GM21390 (cell line): ENCODE results near the gene SATB1.

Experiments
- ATAC-seq: cut with Tn5 transposase; IDR thresholded peaks from one replicate; pipeline ENCODE4 v1.9.1; 2021; ENCODE audit not compliant: unreplicated experiment

The SATB1 gene

DNA sequence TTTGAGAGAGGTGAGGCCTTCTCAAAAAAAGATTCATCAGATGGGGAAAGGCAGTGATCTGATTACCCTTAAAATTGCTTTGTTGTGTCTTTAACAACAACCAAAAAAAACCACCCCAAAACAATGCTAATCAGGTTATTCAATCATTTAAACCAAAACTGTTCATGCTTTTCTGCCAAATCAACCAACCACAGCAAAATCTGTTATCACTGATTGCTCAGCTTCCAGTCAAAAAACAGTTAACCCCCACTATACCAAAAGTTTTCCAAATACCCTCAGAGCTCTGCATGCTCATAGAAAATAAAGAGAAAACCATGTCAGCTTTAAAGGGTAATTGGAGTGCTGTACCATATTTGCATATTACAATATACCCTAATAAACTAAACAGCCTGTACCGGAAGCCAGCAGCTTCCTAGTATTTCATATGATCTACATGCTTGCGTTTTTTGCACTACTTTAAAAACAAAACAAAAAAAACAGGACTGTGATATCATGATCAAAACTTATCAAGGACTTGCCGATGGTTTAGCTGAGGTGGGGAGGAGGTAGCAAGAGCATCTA, 22.8 kb downstream of the SATB1 start:
- no peak for ATAC-seq

DNA sequence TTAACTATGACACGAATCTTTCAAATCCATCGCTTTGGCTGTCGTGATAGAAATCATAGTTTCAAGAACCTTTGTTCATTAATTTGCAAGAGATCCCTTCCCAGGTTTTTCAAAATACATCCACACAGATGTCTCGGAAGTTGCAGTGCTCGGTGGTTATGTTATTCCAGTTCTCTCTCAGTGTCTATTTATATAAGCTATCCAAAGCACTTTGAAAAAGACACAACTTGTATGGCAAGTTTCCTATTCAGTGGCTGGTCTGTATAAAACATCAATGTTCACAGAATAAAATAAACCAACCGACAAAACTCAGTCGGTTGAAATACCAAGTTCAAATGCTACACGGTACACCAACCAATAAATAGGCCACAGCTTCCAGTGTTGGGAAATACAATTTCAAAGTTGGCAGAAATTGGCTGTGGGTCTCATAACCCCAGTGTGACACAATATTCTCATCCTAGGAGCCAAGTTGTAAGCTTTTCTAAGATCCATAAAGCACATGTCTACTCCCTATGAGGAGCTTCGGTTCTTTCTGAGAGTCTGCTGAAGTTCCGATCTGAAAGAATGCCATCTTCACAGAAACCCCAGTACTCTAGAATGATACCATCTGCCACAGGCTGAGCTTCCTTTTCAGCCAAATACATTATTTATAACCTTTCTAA, 23.7 kb downstream of the SATB1 start:
- ATAC-seq = no peak

DNA sequence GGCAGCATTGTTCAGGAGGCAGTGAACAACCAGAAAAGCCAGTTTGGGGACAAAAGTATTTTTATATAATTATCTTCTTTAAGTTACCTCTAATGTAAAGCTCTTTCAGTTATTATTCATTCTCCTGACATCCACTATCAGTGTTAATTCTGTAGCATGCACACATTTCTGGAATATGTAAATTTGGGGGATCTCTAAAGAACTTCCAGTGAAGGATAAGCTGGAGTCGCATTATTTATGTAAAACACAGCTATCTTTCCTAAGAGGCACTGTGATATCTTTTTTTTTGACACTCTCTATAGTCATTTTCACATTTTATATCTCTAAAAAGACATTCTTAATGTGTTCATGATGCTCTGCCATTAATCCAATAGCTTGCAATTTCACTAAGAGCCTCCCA, 26.7 kb downstream of the SATB1 start:
- no peak for ATAC-seq

DNA sequence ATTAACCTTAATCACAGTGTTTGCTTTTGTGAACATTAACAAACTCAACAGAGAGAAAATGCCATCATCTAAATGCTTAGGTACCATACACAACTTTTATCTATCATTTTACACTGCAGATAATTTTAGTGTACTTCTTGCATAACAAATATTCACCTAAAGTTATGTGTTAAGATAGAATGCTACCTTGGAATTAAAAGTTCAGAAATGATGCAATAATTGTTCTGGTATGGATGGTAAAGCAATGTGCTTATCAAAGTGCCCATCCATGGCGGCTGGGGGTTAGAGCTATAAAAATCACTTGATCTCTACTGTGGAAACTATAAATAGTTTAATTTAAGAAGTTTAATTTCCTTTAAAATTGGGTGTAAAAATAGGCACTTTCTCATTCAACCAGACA, 28.7 kb downstream of the SATB1 start:
- ATAC-seq = no peak

DNA sequence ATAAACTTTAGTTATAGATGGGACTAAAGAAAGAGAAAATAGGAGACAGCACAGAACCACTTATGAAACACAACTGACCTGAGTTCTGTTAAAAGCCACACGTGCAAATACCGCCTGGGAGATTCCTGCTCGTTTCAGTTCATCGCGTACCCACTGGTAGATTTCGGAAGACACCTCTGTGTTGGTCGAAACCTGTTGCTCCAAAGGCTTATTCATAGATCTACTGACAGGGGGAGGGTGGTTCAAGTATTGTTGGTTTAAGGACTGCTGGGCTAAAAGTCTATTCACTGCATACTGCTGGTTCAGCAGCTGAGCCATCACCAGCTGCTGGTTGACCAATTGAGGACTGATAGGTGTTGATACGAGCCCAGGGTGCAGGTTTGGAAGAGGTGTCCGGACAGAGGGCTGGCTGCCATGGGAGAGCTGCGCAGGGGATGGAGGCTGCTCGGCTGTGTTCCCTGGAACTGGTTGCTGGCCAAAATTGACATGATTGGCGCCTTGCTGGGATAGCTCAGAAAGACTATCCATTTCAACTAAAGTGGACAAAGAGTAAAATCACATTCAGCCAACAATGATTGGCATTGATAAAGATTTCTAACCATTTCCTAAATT, 30.6 kb downstream of the SATB1 start:
- ATAC-seq = no peak

DNA sequence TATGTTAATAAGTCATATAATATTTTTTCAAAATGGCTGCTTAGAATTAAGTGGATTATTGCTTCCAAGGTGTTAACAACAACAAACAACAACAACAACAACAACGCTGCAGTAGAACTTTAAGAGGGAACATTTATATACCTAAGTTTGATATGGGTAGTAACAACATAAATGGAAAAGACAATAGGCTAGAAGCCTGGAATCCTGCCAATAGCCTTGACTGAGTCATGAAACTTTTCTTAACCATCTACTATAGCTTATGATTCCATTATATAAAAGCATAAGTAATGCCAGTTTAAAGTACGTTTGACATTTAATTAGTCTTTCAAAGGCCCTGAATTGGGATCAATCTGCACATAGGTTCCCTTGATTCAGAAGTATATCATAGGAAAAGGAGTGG, 31.2 kb downstream of the SATB1 start:
- no peak for ATAC-seq

DNA sequence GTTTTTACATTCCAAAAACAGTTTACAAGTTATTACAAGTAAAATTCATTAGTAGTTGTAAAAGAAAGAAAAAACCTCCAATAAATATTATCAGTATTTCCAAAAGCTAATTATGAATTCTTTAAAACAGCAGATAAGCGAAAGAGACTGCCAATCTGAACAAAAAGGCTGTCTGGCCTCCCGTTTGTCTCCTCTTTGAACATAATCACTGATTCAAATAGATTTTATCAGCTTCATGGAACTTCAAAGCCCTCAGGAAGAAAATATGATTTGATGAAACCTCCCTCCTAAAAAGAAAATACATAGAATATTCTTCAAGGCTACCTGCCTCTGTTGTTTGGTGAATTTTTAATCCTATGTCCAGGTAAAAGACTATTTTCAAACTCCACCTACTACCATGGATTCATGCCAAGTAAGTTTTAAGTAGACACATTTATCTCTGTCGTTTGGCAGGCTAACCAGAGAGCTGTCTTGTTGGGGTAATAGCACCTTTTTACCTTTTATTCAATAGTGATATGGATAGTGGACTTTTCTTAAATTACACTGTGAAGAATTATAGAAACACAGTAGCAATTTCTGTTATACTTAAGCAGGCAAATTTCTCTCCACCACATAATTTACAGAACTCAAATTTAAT, 35.0 kb downstream of the SATB1 start:
- ATAC-seq = no peak

DNA sequence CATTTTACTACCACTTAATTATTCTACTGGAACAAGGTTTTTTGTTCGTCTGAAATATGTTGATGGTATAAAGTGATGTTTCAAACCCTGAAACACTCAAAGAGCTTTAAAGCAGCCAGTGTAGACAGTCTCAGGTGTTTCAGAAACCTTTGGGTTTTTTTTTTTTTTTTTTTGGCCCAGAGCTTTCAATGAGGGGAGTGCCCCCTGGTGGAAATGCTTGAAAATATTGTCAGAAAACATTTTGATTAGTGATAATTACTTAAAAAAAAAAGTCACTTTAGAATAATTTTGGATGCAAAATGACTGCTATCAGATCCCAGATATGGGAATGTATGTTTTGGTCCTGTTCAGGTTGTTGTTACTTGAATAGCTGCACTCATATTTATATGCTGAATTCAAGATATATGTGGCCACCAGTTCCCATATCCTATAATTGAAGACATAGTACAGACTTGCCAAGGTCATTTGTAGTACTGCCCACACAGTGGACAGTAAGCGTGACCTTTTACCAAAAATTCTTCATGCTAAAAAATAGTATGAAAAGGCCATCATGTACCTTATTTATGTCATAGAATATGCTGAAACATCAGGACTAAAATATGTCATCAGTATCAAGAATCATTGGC, 35.9 kb downstream of the SATB1 start:
- no peak for ATAC-seq

DNA sequence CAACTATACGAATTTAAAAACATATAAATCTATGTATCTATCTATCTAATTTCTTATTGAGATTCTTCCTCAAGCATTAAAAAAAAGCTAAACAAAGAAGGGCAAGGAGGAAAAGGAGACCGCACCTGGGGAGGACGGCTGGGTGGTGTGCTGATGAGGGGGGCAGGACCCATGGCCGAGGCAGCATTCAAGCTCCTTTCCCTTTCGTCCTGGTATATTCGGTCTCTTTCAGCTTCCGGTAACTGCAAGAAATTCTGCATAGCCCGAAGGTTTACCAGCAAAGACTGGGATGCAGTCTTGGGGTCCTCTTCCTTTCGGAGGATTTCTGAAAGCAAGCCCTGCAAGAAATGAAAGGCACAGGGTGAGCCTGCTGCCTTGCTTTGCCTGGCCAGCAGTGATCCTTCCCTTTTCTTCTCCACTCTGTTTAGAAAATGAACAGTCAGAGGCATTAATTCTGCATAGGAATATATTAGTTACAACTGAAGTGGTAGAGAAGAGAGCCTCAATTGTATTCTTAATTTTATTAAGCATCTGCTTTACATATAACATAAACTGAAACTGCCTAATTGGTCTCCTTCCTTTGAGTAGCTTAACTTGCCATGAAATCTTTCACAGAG, 38.8 kb downstream of the SATB1 start:
- no peak for ATAC-seq

DNA sequence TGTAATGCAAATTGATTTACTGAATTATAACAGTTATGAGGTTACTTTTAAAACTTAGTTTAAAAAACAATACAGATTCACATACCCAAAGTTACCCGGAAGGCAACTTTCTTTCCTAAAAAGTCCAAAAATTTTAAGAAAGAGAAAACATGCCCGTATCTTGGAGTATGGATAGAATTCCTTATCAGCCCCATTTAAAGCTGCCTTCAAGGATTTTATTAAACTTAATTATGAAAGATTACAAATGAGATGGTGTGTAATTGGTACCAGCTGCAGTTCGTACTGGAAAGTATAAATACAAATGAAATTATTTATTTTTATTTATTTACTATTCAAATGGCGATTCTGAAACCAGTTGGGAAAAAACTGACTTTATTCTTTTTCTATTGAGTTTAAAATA, 39.4 kb downstream of the SATB1 start:
- no peak for ATAC-seq

DNA sequence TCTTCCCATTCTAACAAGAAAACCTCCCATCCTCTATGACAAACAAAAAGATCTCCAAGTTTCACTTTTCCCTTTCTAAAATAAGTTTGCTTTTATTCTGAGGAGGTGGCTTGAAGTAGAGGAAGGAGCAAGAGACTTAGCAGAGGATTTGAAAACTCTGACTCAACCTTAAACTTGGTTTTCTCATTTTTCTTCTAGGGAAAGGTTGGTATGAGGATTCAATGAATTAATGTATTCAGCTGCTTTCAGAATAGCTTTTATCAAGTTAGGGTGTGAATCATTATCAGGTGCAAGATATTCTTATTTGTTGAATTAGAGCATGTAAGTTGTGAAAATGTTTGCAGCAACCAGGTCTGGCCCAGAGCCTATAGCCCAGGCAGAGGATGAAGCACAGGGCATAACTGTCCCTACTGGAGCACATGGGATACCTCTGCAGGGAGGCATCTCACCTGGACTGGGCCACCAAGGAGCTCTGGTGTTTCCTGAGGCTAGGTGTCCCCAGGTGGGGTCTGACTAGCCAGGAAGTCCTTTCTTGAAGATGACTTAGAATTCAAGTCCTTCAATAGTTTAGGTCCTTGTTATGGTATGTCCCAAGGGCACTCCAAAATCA, 42.3 kb downstream of the SATB1 start:
- ATAC-seq = no peak

DNA sequence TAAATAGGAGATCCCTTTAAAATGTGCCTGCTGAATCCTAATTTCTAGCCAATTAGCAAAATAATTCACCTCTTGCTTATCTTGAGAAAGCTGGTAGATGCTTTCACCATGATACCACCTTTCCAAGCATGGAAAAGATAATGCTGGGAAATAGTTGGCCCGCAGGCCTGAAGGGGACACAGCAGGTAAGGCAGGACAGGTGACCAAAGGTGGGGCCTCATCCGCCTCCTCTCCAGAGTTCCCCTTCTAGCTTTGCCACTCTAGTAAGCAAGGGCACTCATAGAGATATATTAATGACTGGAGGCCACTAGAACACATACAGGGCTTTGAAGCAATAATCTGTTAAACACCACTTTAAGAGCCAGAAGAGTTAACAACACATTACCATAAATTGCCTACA, 45.5 kb downstream of the SATB1 start:
- no peak for ATAC-seq

DNA sequence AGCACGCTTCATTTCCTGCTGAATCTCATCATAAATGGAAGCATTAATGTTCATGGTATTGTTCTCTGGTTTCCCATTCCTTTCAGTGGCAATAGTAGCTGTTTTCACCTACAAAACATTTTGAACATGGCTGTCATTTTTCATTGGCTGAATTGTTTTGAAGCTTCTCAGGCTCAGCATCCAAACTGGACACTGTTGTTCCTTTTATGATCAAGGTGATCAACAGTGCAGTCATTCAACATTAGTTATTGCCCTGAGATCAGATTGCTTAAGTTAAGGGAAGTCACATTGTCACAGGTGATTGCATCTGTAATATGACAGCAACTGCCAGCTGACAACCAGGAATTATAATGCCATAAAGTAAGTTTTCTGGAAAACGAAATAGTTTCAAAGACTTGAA, 46.9 kb downstream of the SATB1 start:
- no peak for ATAC-seq

DNA sequence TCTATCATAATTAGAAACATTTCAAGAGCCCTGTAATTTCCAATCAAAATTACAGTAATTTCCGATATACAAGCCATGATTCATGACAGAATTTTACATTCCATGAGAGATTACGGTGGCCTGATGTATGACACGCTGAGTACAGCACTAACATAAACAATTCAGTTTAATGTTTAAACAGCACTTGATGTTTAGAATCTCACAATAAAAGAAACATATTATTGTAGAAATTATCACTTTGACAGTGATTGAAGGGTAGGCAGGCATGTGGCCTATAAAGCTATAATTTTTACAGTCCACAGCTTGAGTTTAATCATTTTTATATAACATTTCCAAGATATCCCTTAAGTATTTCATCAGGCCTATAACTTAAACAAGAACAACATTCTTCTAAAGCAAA, 48.5 kb downstream of the SATB1 start:
- ATAC-seq = no peak

DNA sequence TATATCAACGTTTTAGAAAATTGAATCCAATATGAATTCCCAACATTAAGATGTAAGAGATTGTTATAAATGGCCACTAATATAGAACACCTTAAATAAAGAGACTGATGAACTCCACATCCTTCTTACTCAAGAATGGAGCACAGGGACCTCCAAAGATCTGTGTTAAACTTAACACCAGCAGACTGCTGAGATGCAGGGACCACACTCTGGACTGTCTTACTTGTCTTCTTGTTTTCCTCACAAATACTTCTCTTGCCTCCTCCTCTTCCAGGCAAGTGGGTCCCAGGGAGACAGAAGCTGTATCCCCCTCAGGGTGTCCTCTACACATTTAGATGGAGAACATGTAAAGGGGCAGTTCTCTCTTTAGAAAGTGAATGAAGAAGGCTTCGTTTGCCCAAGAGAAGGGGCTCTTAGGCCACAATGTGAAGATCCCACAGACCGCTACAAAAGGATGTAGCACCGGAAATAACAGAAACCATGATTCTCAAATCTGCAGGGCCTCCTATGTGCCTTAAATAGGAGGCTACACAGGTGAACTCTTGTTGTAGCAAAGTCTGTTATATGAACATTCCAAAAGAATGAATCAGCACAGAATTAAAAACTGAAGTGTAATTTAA, 52.2 kb downstream of the SATB1 start:
- ATAC-seq = no peak

DNA sequence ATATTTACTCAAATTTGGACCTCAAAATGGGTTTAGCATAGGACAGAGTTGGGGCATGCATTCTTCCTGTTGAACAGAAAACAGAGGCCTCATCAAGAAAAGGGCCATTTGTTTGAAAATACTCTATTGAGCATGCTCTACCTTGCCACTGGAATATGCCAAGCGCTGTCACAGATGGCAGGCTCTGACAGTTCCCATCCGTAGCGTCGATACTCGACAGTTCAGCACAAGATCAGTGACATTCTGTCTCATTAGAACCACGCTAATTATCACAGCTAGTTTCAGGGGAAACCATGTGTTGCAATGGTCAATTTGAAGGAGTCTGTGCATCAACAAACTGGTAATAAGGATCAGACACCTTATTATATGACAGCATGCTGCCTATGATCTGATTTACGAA, 54.5 kb downstream of the SATB1 start:
- no peak for ATAC-seq

DNA sequence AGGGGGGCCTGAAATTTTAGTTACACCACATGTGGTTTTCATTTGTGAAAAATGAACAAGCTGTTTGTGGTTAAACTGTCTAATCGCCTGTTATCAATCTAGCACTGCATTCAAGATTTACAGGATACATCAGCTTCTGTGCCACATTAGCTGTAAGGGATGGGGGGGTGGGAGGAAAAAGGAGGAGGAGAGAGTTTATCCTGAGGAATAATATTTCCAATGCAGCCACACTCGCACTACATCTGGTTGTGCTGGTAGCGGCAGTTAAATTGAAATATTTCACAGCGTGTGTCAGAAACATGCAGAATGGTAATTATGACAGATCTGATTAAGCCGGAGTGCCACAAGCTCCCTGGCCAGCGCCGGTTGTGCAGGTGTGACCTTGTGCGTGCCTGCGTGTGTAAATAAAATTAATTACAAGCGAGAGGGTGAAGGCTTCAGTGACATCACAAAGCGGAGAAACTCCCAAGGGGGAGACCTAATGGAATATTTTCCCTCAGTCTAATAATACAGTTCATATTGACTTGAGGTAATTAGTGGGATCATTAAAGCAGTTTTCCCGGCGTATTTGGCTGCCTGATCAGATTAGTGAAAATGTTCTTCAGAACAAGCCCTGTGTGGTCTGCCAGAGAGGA, 55.5 kb downstream of the SATB1 start:
- ATAC-seq = no peak

DNA sequence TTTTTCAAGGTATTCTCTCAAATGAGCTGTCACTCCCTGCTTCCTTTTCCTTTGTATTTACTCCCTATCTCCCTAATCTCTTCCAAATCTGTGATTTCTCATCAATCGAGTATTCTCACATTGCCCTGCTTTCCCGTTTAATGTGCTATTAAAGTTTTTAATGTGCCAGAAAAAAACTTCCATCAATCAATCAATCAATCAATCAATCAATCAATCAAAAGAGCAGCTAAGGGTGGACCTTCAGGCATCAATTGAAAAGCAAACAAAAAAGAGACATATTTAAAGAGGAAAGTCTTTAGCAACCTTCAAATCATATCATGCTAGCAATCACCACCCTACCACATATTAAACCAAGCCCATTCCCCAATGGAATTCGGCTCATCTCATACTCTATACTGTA, 58.9 kb downstream of the SATB1 start:
- ATAC-seq = no peak

DNA sequence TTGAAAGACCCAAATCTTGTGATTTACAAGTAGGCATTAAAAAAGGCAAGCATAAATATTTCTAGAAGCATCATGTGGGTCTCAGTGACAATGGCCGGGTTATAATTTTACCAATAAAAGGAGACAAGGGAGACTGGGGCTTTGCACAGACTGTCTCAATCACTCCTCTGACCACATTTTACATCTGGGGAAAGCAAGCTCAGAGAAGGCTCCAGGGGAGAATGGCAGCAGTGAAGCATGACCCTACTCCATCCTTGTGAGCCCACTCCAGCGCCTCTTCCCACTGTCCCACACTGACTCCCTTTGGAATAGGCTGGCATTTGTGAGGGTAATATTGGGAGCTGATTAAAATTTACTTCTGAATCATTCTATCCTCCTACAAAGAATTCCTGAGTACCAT, 61.8 kb downstream of the SATB1 start:
- no peak for ATAC-seq

DNA sequence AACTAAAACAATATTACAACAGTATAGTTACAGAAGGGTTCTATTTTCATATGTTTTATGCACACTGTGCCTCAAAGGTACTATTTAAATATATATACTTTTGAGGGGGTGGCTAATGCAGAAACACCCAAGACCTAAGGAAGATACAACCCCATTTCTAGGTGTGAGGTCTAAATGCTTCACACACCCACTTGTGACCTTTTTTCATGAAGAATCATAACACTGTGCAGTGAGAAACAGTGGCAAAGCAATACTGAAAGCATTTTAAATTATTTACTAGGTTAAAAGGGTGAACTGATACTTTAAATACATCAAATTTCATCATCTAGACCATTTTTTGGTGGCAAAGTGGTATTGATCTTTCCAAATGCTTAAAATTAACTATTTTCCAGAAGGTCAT, 67.4 kb downstream of the SATB1 start:
- no peak for ATAC-seq
